HUES64 (cell line): Measurements from ENCODE around the gene AIFM1.

Experiments
- H3K27ac ChIP-seq: 2 replicates; pipeline ENCODE4 v1.7.0; 2013; ENCODE audit warnings: low read depth, low read length, inconsistent platforms
- H3K27me3 ChIP-seq: 2 replicates; pipeline ENCODE4 v1.6.1; 2013; ENCODE audit warnings: mild to moderate bottlenecking, low read length; ENCODE audit not compliant: insufficient read depth
- H3K36me3 ChIP-seq: 2 replicates; pipeline ENCODE4 v1.6.1; 2013; ENCODE audit warnings: mild to moderate bottlenecking, low read length; ENCODE audit not compliant: insufficient read depth
- H3K4me1 ChIP-seq: 2 replicates; pipeline ENCODE4 v1.6.1; 2013; ENCODE audit warnings: mild to moderate bottlenecking, low read length, moderate library complexity; ENCODE audit not compliant: insufficient read depth
- H3K4me3 ChIP-seq: 2 replicates; pipeline ENCODE4 v1.5.1; 2013; ENCODE audit warnings: mild to moderate bottlenecking, low read length, moderate library complexity
- H3K9ac ChIP-seq: 2 replicates; pipeline ENCODE4 v1.6.1; 2013; ENCODE audit warnings: mild to moderate bottlenecking, low read depth, low read length
- H3K9me3 ChIP-seq: 2 replicates; pipeline ENCODE4 v1.6.1; 2013; ENCODE audit warnings: low read depth, low read length; ENCODE audit not compliant: insufficient read depth
- WGBS: fragments of 150-250, 120-280 bp; methylation state at CpG from one replicate; pipeline ENCODE4 v1.1.7; 2013; ENCODE audit warnings: missing lambda C conversion rate; 5-methylcytosine and 5-hydroxymethylcytosine counted together

AIFM1 gene

GRCh38 chrX:130167040-130167439 is 1.4 kb upstream of the AIFM1 start:
- Histone ChIP-seq H3K4me1 (peaks cover 9% of the 10 kb centered on the region), H3K9me3 (no peaks in the 10 kb centered on the region), H3K27me3 (peaks cover 9% of the 10 kb centered on the region), H3K4me3 (peak overlapping the region; percentile 86), H3K36me3 (no peaks in the 10 kb centered on the region; the same call in 1 of the 2 replicates), H3K27ac (no peak overlapping the region), H3K9ac (no peak overlapping the region)
- WGBS, result 80% methylated on average over 3 of the region's 4 CpGs

- Histone ChIP-seq H3K9ac (peak overlapping the region; percentile 56; the same call in 1 of the 2 replicates), H3K36me3 (no peaks in the 10 kb centered on the region; the same call in 1 of the 2 replicates), H3K27me3 (peaks cover 3% of the 10 kb centered on the region), H3K4me1 (peaks cover 9% of the 10 kb centered on the region), H3K4me3 (peak overlapping the region; percentile 86), H3K27ac (no peak overlapping the region), H3K9me3 (no peaks in the 10 kb centered on the region)
- WGBS, result 0% methylated on average over 2 of the region's 4 CpGs
Measured at GRCh38 chrX:130166503-130166777, 799 bp upstream of the AIFM1 start.

DNA sequence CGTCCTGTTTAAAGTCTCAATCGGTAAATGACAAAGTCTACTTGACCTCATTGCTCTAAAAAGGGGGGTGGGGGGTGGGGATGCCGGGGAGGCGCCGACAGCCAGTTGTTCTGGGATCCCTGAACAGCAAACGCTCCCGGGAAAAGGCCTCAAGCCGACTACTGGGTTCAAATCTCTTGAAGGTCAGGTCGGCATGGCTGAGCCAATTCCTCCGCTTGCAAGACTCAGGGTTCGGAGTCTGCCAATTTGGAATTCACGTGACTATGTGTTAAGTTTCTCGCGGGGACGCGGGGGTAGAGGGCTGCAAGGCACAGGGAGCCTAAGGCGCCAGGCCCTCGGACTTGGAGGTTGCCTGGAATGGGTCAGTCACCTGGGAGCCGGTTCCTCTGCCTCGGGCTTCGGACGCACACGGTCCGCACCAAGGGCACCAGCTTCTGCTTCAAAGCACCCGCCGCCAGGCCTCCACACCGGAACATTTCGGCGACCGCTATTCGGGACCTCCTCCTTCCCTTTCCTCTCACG is 399 bp downstream of the AIFM1 start:
- Histone ChIP-seq H3K9me3 (no peaks in the 10 kb centered on the region), H3K36me3 (no peaks in the 10 kb centered on the region; the same call in 1 of the 2 replicates), H3K4me3 (peak overlapping the region; percentile 86), H3K4me1 (peaks cover 5% of the 10 kb centered on the region), H3K27me3 (no peaks in the 10 kb centered on the region), H3K9ac (peak overlapping the region; percentile 77), H3K27ac (peak overlapping the region; percentile 60; the same call in 1 of the 2 replicates)
- under 1% methylated on average over 32 of the region's 32 CpGs for WGBS

DNA sequence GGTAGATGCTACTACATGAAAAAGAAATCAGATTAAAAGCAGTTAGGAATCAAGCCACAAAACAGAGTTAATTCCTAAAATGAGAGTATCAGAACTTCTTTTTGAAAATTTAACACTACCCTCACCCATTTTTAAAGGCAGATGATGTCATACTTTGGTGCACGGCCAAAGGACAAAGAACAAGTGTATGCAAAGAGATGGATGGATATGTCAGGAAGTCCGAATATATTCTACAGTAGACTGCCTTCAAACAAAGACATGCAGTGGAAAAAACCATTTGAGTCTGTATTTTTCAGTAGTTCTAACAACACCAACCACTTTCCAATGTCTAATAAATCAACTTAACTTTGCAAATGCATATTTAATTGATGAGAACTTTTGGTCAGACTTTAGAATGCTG is 2.2 kb downstream of the AIFM1 start:
- H3K4me1 ChIP-seq, result peaks cover 4% of the 10 kb centered on the region; the same call in 1 of the 2 replicates
- H3K9ac ChIP-seq, result no peak overlapping the region
- no peak overlapping the region for H3K27ac ChIP-seq
- H3K36me3 ChIP-seq, result no peaks in the 10 kb centered on the region; the same call in 1 of the 2 replicates
- no peaks in the 10 kb centered on the region for H3K9me3 ChIP-seq
- no peak overlapping the region for H3K4me3 ChIP-seq
- 92% methylated on average over 2 of the region's 2 CpGs for WGBS
- no peaks in the 10 kb centered on the region for H3K27me3 ChIP-seq

GRCh38 chrX:130162094-130162735 is 3.4 kb downstream of the AIFM1 start:
- peaks cover 4% of the 10 kb centered on the region; the same call in 1 of the 2 replicates for H3K4me1 ChIP-seq
- H3K27me3 ChIP-seq, result no peaks in the 10 kb centered on the region
- WGBS, result 73% methylated on average over 5 of the region's 6 CpGs
- no peak overlapping the region for H3K9ac ChIP-seq
- no peak overlapping the region for H3K4me3 ChIP-seq
- H3K36me3 ChIP-seq, result no peaks in the 10 kb centered on the region; the same call in 1 of the 2 replicates
- H3K27ac ChIP-seq, result no peak overlapping the region
- no peaks in the 10 kb centered on the region for H3K9me3 ChIP-seq

DNA sequence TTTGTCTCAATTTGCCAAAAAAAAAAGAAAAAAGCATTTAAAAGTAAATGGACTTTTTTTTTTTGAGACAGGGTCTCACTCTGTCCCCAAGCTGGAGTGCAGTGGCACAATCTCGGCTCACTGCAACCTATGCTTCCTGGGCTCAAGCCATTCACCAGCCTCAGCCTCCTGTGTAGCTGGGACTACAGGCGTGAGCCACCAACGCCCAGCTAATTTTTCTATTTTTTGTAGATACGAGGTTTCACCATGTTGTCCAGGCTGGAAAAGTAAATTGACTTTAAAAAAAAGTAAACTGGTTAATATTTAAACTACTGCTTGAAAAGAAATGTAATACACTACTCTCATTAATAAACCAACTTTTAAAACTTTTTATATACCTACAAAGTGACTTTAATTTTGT is 5.9 kb downstream of the AIFM1 start:
- Histone ChIP-seq H3K27ac (no peak overlapping the region), H3K9me3 (no peaks in the 10 kb centered on the region)
- WGBS, result 95% methylated on average over 3 of the region's 4 CpGs

GRCh38 chrX:130158311-130158710 is 7.3 kb downstream of the AIFM1 start:
- Histone ChIP-seq H3K27me3 (no peaks in the 10 kb centered on the region), H3K27ac (no peak overlapping the region), H3K9ac (no peak overlapping the region), H3K4me3 (no peak overlapping the region), H3K36me3 (peaks cover 11% of the 10 kb centered on the region; the same call in 1 of the 2 replicates), H3K9me3 (no peaks in the 10 kb centered on the region), H3K4me1 (no peaks in the 10 kb centered on the region)
- 94% methylated on average over 1 of the region's 2 CpGs for WGBS

More for the DNA sequence above, 5.9 kb downstream of the AIFM1 start:
- Histone ChIP-seq H3K36me3 (peaks cover 8% of the 10 kb centered on the region; the same call in 1 of the 2 replicates), H3K27me3 (no peaks in the 10 kb centered on the region), H3K9ac (no peak overlapping the region), H3K4me1 (no peaks in the 10 kb centered on the region), H3K4me3 (no peak overlapping the region)

DNA sequence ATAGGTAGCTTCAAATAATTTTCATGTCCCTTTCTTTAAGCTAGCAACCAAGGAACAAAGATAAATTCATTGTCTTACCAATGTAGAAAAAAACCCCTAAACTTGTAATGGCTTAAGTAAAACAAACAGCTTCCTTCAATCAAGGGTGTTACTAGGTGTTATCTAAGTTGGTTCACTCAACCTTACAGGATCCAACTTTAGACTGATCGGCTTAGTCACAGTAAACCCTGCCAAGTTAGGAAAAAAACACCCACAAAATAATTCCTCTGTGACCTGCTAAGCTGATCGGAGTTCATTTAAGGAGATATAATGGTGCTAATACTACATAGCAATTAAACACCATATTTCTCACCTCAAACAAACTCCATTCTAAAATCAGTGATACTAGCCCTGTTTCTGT is 10.1 kb downstream of the AIFM1 start:
- no CpG with 5 or more reads among the region's 2 CpGs for WGBS
- no peaks in the 10 kb centered on the region for H3K9me3 ChIP-seq
- no peaks in the 10 kb centered on the region for H3K27me3 ChIP-seq
- 0 out of 2 replicates have a peak, but pooled peaks cover 11% of the 10 kb centered on the region for H3K36me3 ChIP-seq
- H3K4me1 ChIP-seq, result no peaks in the 10 kb centered on the region
- H3K27ac ChIP-seq, result no peak overlapping the region
- H3K4me3 ChIP-seq, result no peak overlapping the region
- H3K9ac ChIP-seq, result no peak overlapping the region

- Histone ChIP-seq H3K4me3 (no peak overlapping the region), H3K27ac (no peak overlapping the region), H3K9me3 (no peaks in the 10 kb centered on the region), H3K27me3 (no peaks in the 10 kb centered on the region), H3K36me3 (peaks cover 38% of the 10 kb centered on the region), H3K4me1 (no peaks in the 10 kb centered on the region), H3K9ac (no peak overlapping the region)
- 91% methylated on average over 5 of the region's 5 CpGs for WGBS
Measured at GRCh38 chrX:130147631-130148030, 18.0 kb downstream of the AIFM1 start.

DNA sequence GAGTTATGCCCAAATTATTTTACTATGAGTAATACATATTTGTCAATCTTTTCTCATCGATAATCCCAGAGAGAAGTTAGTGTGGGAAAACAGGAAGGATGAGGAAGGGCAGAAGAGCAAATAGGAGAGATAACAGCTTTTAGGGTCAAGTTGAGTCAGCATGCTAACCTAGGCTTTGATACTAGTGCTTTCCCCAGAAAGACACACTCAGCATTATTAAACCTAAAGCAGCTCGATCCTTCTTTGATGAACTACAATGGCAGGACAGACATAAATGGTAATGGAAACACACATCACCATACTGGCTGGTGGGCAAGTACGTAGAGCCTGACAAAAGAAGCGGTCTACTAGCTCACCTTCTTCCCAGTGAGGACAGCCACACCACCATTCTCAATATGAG is 20.5 kb downstream of the AIFM1 start:
- H3K36me3 ChIP-seq, result peaks cover 41% of the 10 kb centered on the region
- 100% methylated on average over 4 of the region's 4 CpGs for WGBS
- no peaks in the 10 kb centered on the region; the same call in 1 of the 2 replicates for H3K27me3 ChIP-seq

DNA sequence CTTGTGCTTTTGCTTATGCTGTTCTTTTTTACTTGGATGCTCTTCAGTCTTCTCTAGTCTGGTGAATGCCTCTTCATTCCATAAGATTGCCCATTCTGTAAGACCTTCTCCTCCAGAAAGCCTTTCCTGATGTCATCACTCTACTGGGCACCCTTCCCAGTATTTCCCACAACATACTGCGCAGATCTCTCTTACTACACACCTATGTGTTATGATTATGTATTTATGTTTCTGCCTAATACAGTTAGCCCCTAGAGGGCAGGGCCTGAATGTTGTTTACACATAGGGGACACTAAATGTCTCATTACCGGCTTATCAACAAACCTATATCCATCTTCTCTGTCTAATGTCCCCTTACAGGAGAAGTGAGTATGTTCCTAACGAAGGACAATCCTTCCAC is 21.1 kb downstream of the AIFM1 start:
- Histone ChIP-seq H3K27me3 (no peaks in the 10 kb centered on the region; the same call in 1 of the 2 replicates), H3K4me1 (no peaks in the 10 kb centered on the region), H3K4me3 (no peak overlapping the region), H3K27ac (no peak overlapping the region), H3K9ac (no peak overlapping the region), H3K36me3 (peaks cover 41% of the 10 kb centered on the region), H3K9me3 (no peaks in the 10 kb centered on the region)
- WGBS, result 98% methylated on average over 2 of the region's 3 CpGs

More for the DNA sequence above, 20.5 kb downstream of the AIFM1 start:
- Histone ChIP-seq H3K4me3 (no peak overlapping the region), H3K27ac (no peak overlapping the region), H3K4me1 (no peaks in the 10 kb centered on the region), H3K9ac (no peak overlapping the region), H3K9me3 (no peaks in the 10 kb centered on the region)
